NCI-H1417 (cell line): Measurements from ENCODE around the gene CCNL1.

Experiments used
- DNase-seq, 3 experiments: peaks; one replicate each; lab custom pipeline; 2025; lab: John Stamatoyannopoulos, UW

Gene CCNL1

DNA sequence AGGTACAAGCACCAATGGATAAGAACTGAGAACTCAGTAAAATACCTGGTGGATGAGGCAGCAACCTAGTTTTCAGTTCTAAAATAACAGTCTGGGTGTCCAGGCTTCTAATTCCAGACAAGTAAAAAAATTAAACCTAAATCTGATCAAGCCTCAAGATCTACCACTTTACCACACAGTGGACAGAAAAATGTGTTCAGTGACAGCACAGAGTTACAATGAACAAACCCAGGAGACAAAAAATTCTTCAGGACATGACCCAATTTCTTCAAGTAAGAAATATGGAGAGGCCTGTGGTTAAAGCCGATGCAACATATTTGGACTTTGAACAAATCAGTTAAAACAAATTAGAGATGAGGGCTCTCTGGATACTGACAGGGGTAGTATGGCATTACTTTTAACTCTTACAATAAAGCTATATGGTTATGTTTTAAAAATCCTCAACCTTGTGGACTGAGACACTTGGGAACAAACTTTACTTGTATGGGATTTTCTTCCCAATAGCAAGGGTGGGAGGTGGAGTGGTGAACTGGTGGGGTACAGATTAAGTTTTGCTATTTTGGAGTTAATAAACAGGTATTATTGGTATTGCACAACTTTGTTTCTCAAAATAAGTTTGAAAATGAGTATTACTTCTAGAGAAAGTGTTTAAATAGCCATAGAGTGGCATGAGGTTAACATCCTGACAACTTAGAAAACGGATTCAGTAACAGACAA is 14.2 kb downstream of the CCNL1 start:
- DNase-seq = no peak

DNA sequence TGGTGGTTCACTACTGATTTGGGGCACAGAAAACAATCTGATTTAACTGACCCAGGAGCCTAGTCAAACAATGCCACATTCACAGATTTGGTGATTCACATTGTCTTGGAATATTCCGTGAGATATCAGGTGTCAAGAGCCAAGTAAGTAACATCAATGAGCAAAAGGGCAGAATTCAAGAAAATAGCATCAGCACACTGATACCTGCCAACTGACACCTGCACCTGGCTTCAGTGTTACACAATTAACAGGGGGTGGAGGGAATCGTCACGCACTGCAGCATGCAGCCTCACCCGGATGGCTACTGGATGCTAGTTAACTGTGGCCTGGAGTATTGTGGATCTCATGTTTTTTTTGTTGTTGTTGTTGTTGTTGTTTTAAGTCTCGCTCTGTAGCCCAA is 17.6 kb downstream of the CCNL1 start:
- peak; percentile 47 to 92 (median 72) for DNase-seq

DNA sequence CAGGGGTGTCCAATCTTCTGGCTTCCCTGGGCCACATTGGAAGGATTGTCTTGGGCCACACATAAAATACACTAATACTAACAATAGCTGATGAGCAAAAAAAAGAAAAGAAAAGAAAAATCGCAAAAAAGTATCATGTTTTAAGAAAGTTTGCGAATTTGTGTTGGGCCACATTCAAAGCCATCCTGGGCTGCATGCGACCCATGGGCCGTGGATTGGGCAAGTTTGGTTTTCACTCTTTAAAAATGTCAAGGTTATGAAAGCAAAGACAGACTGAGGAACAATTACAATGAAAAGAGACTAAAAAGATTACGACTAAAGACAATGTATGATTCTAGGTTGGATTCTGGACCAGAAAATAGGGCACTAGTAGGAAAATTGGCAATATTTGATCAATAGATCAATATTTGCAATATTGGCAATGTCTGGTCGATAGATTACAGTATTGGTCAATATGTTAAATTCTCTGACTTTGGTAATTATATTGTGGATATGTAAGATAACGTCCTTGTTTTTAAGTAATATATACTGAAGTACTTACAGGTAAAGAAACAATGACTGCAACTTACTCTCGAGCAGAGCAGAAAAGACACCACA is 19.9 kb downstream of the CCNL1 start:
- no peak for DNase-seq

DNA sequence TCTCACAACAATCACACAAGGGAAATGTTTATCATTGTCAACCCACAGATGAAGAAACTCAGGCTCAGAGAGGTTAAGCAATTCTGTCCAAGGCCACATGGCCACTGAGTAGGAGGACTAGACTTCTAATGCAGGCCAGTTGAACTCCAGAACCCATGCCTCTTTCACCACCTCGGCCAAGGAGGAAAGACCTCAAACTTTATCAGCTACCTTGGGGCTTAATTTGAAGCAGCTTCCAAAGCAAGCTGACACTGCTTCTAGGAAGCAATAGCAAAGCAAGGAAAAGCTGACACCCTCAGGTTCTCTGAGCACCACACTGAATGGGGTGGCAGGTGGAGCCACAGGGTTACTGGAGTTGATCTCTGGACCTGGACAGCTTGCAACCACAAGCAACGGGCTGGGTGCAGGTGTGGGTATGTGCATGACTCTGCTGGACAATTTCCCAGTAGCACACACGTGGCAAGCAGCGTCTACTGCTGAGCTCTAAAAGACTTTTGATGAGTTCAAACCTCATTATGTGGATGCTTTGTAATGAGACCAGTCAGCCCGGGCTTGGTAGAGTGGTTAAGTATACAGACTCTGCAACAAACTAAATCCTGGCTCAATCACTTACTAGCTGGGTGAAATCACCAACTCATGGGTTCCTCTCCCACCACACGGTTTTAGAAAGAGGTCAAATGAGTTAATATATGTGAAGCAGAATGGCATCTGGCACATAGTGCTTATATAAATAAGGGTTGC is 23.1 kb downstream of the CCNL1 start:
- DNase-seq = no peak

DNA sequence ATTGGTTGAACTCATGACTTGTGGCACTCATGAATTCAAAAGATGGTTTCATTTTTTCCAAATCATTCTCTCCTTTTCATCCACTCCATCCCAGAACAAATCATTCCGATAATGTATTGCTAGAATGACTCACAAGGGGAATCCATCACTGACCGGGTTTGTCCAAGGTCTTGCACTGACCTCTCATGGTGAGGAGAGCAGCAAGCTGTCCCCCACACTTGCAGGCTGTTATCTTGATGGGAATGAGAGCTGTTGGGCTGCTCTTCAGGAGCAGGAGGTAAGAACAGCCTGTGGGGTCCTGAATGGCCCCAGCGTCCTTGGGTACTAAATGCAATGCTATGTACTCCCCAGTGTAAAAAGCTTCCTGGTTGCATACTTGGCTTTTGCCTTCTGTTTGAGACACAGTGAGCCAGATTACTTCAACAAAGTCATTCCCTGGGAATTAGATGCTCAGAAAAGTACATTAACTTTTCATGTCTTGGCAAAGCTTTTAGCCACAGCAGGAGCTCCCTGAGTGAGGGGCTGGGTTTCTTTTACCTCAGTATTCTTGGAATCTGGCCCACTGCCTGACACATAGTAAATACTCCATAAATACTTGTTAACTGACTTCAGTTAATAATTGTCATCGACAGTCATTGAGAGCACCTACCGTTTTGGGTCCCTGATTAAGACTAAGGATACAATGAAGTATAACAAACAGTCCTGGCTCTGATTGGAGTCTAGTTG is 24.1 kb downstream of the CCNL1 start:
- no peak for DNase-seq

DNA sequence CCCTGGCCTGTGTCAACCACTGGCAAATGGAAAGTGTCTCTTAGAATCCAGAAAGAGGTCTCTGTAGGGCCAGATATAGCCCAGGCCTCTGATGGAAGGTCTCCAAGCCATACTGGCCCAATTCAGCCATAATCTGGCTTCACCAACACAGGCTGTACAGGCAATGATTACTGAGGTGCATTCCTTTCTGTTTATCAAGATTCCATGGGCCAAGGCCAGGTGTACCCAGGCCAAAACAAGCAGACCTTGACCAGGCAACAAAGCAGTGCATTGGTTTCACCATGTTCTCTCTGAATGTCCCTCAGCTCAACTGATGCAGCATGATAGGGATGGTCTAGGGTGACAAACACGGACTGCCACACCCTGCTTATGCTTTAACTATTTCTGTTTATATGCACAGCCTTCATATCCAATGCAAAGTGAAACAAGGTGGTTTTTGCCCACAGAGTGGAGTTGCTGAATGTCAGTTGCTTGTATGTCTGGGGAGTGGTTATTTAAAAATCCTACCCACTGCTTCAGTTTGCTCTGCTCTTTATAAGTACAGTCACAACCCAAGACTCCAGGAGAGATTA is 25.2 kb downstream of the CCNL1 start:
- no peak for DNase-seq

DNA sequence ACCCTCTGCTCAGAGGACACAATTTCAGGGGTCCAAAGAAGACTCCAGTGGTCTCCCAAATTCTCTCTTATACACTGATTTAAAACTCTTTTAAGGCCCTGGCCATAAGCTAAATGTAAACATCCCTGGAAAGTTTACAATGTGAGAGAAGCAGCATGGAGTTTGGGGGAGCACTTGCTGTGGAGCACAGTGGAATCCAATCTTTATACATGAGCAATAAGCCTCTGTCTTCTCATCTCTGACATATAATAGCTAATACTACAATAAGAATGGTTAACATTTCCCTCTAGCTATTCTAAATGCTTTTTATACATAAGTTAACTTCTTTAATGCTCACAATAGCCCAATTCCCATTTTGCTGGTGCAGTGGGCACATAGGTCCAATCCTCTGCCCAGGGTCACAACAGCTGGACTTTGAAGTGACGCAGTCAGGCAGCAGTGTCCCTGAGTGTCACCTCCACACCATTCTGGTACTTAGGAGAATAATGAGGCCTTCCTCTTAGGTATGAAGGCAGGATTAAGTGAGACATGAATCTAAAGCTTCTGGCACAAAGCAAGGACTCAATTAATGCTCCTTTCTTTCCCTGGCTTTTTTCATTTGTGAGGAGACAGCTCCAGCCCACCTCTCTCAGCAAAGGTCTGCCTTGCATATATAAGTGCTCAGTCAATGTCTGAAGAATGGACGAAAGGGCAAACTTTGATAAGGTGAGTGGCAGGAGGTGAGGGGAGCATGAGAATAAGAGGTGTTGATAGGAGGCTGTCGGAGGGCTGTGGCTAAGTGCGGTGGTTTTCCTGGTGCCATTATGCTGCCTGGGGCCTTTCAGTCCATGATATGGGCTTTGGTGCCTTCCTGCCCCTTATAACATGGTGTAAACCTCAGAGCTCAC is 26.3 kb downstream of the CCNL1 start:
- DNase-seq = no peak

DNA sequence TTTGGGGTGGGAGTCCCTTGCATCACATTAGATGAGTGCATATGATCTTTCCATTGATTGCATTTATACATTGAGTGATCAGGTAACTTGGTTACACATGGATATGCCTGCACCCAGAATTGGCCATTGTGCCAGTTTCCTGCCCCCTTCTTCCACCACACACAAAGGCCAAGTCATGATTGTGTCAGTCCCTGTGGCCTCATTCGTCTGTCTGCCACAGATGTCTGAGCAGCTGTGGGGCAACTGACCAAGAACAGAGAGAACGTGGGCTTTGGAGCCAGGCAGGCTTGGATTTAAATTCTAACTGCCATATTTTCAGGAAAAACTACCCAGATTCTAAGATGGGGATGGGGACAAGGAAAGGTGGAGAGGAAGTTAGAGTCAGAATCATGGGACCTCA is 27.0 kb downstream of the CCNL1 start:
- DNase-seq = no peak

DNA sequence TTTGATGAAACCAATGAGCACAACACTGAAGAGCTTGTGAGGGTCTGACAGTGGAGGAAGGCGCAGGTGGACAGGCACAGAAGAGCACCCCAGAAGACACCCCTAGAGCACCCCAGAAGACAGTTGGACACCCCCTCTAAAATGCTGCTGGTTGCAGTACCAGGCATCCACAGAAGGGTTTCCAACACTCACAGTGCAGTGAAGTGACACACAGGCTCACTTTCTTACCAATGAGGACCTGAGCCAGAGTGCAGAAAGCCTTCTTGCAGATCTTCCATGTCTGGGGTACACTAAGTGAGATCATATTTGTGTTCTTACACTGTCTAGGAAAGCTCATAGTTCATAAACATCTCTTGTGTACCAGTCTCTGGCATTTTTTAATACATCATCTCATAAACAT is 27.6 kb downstream of the CCNL1 start:
- DNase-seq = no peak

DNA sequence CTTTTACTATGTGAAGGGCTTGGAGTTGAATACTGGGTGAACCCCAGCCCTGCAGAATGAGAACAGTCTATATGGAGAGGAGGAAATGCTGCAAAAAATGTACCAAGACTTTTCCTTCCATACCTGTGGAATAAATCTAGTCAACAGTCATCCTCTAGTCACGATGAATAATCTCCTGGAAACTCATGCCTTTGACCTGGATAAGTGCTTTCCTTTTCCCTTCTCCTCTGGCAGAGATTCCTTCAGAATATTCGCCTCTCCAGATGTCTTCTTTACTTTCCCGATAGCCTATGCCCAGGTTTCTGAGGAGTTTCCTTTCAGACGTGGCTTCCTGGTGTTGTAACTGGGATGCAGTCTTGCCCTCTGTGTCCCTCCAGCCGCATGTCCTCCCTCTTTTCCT is 28.1 kb downstream of the CCNL1 start:
- no peak for DNase-seq

DNA sequence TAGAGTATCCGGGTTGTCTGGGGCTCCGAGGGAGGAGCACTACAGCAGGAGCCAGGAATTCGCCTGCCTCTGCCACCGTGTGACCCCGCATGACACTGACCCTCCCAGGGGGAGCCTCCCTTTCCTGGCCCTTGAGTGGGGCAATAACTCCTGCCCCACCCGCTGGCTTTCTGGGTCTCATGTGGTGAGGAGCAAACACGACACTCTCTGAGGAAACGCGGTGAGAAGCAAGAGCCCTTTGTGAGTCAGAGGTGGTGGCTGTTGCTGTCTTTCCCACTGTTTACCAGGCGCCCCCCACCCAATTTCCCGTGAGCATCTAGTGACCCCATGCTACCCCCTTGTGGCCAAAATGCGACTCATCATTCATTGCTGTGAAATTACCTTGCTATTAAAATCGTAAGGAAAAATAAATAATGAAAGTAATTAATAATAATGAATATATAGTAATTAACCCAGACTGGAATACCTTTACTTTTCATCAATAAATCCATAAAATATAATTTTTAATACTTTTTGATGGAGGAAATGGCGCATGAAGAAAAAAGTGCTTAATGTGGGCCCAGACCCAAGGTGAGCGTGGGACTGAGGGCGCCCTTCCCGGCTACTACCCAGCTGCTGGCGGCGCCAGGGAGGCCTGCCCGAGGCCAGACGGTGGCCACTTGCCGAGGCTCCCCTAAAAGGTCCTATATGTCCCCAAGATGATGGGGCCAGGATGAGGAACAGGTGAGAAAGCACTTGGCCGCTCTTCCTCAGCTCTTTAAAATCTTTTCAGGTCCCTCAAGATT is 29.3 kb downstream of the CCNL1 start:
- peak; percentile 48 to 98 (median 95) for DNase-seq

DNA sequence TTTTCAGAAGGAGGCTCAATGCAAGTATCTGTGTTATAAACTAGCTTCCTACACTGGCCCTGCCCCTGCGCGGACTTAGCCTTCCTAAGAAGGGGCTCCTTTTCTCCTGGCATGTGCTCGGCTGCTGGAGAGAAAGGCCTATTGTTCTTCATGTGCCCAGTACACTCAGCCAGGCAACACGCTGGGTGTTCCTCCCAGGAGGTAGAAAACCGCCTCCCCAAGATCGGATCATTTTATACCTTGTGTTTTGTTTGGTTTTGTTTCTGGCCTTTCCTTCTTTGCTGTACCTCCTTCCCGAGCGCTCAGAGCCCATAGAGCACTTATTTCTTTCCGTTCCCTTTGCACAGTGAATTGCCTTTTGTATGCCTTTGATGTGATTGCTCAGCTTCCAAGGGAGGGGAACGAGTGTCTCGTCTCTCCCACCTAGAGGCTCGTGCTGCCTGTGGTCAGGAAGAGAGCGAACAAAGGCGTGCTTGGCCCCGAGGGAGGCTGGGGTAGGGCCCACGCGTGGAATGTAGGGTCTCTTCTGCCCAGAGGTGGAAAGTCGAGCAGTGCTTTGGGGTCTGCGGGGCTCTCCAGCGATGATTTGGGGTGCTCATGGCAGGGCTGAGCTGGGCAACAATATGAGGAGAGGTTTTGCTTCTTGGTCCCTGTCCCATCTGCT is 30.0 kb downstream of the CCNL1 start:
- peak; percentile 58 to 98 (median 97) for DNase-seq

DNA sequence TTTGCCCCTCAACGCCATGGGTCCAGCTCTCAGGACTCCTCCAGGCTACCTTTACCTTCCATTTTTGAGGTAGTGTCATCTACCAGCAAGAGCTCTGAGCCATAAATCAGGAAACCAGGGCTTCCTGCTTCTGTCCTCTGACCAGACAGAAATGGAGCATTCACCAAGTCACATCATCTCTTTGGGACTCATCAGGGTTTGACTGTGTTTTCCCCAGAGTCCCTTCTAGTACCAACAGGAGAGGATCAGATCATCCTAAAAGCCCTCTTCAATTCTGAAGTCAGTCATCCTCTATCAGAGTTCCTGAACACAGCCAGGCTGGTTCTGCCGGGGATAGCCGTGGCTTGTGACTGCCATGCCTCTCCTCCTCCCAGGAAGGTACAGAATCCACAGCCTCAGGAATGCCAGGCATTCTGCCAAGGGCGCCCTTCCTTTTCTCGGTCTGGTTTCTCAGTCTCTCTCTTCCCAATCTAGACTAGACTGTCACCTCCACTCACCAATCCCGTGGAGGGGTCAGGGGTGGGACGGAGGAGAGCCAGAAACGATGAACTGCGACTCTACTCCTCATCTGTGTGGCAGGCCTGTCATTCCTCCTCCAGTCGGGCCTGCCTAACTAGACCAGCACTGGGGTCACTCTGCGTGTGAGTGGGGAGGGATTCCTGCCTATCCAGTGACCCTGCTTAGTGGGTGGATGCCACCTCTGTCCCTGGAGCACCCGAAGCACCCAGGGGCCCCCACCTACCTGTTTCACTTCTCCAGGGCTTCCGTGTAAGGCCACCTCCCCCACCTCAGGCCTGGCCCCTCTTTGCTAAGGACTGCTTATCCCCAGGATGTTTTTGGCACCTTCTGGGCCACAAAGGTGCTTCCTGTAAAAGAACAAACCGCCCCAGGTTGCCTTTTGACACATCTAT is 30.9 kb downstream of the CCNL1 start:
- peak in 2 of 3 experiments; percentile 68 to 75 for DNase-seq

DNA sequence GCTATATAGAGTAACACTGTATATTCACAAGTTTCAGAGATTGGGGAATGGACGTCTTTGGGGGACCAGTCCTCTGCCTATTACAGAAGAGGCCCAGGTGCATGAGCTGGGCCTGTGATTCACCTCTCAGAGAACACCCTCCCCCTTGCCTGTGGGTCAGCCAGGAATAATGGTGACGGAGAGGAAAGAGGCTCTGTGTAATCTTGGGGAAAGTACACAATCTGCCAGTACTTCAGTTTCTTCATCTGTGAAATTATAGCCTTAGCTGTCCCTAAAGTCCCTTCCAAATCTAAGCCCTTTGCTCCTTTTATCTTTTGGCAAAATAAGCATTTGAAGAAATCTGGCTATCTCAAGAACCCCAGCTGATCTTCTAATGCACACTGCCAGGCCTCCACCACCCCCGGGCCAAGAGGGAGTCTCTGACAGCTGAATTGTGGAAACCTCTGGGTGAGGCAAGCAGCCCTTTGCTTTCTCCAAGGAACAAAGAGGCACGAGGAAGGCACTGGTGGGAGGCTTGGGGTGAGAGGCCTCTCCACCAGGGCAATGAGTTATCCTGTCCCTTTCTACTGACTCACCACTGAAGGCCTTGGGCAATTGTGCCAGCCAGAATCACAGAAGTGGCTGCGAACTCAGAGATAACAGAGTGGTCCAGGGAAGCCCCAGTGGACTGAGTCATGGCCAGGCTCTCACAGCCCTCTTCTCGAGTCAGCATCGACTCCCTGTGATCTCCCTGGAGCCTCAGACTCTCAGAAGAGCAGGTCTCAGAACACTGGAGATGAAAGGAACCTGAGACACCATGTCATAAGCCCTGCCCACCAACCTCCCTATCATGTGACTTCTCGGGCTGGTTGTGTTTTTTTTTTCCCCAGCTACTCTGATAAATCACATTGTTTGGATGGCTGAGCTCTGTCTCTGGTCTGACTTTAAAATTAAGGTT is 31.8 kb downstream of the CCNL1 start:
- DNase-seq = peak in 1 of 3 experiments; percentile 65

DNA sequence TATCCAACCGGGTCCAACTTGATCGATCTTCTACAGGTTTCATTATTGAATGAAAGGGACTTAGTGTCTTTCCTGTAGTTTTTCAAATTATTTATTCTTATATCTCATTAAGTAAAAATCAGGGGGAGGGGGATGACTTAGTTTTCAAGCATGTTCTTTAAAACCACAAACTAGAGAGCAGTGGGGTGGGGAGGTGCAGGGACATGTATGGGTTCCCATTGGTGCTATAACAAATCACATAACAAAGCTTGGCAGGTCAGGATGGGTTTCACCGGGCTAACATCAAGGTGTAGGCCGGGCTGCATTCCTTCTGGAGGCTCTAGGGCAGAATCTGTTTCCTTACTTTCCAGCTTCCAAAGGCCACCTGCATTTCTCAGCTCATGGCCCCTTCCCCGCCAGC is 32.7 kb downstream of the CCNL1 start:
- no peak for DNase-seq

DNA sequence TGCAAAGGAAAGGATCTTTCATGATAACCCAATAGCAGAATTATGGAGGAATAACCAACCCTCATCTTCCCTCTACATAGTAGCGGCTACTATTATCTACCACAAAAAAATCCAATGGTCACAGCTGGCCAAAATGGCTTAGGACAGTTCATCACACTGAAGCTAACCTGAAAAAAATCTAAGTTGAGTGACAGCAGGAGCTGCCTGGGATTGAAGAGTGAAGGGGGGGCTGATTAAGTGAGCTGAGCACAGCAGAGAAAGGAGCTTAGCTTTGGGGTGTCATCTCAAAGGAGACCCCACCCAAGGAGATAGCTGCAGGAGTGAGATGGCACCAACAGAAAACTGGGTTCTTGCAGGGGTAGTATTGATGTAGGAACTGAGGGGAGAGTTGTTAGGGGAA is 33.6 kb downstream of the CCNL1 start:
- no peak for DNase-seq

DNA sequence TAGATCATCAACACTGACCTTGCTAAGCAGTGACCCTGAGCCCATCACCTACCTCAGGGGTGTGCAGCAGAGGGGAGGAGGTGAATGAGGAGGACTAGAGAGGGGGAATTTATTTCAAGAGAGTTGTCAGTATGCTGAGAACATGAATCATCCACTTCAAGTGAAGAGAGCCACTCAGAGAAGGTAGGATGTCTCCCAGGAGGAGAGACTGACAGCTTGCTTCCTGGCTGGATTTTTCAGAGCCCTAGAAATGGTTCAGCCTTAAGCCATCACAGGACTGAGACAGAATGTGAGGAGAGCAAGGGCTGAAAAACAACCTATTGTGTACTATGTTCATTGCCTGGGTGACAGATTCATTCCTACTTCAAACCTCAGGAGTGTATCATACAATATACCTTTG is 34.8 kb downstream of the CCNL1 start:
- peak in 2 of 3 experiments; percentile 63 to 91 for DNase-seq

DNA sequence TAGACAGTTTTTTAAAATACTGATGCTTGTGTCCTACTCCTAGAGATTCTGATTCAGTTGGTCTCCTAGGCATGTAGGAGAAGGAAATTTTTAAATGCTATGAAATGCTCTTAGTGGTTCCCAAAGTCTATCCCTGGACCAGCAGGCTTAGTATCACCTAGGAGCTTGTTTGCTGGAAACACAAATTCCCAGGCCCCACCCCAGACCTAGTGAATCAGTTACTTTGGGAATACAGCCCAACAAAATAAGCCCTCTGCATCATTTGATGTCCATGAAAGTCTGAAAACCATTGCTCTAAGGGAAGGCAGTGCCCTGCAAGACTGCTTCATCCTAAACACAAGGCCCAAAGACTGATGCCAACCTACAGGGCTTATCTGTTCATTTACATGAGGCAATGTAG is 36.3 kb downstream of the CCNL1 start:
- DNase-seq = no peak
